GM13976 (cell line): ENCODE results near the gene ARHGAP6.

Experiments used
- DNase-seq: peaks from one replicate; pipeline ENCODE4 v3.0.0; 2012; ENCODE audit warnings: low spot score
- in situ Hi-C: fragments of 300-500 bp; cut with MboI; formaldehyde crosslinking; loops from one replicate; pipeline ENCODE4 v1.12.0; 2022; ENCODE audit warnings: low sequenced_read_pairs, mixed read lengths, inconsistent platforms; ENCODE audit not compliant: unreplicated experiment
- TF ChIP-seq, protein P1 (sequence below): IDR thresholded peaks from 2 replicates; pipeline ENCODE4 v1.5.1; 2012; ENCODE audit warnings: borderline replicate concordance, mild to moderate bottlenecking; ENCODE audit not compliant: insufficient read depth; ENCODE audit errors: extremely low read depth, missing control alignments, control extremely low read depth

Gene ARHGAP6

DNA sequence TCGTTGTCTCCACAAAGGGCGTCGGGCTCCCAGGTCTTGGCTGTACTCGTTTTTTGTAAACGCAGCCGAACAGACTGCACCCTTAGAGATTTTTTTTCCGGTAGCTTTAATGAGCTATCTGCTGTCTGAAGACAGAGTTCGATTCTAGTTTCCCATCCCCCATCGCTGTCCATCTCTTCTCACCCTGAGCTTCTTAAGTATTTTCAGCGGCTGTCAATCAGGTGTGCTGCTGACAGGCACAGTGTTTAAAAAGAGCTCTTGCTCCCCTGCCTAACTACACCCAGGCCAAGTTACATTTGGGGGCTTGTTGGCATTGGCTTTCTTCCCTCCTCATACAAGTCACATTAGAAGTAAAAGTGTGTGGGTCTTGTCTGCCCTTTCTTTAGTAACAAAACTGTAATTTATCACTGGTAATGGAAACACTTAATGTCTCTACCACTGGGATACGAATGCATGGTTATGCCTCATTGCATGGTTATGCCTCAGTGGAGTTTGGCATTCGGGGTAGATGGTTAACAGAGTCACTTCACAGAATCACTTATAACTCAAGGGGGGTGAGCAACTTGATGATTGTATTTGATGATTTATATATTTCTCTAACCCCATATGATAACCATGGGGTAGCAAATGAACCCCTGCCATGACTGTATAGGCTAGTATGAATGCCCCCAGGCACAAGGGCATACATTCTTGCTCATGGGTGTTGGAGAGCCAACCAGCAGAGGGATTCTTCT is 1.4 kb upstream of the ARHGAP6 start:
- TF ChIP-seq, protein P1, sequence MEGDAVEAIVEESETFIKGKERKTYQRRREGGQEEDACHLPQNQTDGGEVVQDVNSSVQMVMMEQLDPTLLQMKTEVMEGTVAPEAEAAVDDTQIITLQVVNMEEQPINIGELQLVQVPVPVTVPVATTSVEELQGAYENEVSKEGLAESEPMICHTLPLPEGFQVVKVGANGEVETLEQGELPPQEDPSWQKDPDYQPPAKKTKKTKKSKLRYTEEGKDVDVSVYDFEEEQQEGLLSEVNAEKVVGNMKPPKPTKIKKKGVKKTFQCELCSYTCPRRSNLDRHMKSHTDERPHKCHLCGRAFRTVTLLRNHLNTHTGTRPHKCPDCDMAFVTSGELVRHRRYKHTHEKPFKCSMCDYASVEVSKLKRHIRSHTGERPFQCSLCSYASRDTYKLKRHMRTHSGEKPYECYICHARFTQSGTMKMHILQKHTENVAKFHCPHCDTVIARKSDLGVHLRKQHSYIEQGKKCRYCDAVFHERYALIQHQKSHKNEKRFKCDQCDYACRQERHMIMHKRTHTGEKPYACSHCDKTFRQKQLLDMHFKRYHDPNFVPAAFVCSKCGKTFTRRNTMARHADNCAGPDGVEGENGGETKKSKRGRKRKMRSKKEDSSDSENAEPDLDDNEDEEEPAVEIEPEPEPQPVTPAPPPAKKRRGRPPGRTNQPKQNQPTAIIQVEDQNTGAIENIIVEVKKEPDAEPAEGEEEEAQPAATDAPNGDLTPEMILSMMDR: no peak
- in situ Hi-C loops: no loop called here
- no peak for DNase-seq

DNA sequence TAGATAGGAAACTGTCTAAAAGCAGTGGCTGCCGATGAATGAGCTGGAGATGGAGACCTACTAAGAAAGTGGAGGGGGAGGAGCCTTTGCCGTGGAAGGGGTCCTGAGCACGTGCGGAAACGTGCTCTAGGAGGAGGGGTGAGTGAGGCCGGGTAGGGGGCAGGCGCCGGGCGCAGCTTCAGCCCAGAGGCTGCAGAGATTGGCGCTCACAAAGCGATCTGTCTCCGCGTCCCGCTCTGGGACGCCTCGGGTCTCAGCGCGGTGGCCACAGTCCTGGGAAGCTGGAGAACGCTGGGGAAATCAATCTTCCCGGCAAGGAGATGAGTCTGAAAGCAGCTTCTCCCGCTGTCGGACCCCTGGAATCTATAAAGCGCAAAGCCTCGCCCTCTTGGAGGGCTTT is 444 bp upstream of the ARHGAP6 start:
- in situ Hi-C loops: no loop called here
- TF ChIP-seq, protein P1: no peak
- DNase-seq: peak; percentile 30

DNA sequence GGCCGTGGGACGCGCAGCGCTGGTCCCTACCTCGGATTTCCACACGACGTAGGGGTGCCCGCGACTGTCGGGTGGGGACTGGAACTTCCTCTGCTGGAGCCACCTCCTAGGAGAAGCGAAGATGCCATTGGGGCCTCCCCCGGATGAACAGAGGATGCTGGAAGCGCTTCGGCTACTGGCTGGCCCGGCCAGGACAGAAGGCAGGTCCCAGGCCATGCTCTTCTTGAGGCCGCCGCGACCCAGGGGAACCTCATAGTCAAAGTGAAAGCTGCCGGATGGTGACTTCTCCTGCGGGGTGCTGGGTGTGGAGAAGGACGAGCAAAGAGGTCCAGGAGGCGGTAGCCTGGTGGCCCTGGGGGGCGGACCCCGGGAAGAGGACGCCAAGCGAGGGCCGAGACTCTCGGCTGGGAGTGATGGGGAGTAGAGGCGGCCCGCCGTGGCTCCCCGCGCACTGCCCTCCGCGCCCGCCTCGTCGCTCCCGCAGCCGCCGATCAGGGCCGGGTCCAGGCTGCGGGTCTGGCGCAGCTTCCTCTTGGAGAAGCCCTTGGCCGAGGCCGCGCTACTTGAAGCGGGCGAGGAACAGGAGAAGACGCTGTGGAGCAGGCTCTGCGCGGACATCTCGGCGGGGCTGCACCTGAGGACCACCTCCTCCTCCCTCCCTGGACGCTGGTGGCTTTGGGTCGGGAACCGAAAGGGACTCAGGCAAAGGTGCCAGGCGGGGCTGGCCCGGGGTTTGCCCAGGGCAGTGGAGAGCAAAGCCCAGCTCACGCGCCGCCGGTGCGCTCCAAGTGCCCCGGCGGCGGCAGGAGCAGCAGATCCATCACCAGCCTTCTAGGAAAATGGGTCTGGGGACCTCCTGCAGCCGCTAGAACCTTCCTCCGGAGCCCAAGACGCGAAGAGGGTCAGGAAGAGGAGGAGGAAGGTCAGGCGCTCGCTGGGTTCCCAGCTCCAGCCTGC is 1.2 kb downstream of the ARHGAP6 start:
- TF ChIP-seq, protein P1: no peak
- in situ Hi-C loops: no loop called here
- DNase-seq: peak; percentile 49

DNA sequence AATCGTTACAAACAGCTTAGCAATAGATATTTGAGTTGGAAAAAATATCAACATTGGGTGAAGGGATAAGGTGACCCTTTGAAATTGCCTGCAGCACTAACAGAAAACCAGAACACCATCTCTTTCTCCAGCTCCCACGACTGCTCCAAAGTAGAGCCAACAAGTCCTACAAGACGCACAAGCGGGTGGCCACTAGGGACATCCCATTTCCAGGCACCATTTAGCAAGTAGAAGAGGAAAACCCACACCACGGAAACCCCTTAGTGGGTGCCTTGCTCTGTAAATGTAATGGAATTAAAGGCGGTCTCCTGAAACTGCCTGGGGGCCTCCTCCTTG is 1.9 kb downstream of the ARHGAP6 start:
- DNase-seq: no peak
- TF ChIP-seq, protein P1: no peak
- in situ Hi-C loops: no loop called here

DNA sequence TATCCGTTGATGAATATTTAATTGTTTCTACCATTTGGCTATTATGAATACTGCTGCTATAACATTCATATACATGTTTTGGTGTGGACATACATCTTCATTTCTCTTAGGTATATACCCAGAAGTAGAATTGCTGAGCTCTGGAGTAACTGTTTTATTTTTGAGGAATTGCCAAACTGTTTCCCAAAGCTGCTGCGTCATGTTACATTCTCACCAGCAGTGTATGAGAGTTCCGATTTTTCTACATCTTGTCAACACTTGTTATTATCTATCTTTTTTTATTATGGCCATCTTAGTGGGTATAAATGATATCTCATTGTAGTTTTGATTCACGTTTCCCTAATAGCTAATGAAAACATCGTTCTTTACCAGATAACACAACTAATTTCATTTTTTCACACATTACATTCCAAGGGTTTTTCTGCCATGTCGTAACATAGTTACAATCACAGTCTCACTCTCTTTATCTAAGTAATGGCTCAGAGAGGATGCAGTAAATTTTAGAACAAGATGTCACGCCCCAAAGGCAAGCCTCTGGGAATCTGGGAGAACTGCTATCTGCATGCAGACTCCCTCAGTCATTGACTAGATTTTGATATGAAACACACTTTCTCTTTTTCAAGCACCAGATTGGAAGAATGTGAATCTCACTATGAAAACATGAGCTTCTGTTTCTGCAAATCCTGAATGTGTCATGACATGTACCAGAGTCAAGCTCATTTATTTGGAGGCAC is 10.3 kb downstream of the ARHGAP6 start:
- TF ChIP-seq, protein P1: no peak
- in situ Hi-C loops: no loop called here
- no peak for DNase-seq
